Measurements from ENCODE around the gene AKR1C4. TPM values are rescaled to one million over a fixed set of nuclear protein-coding genes. Genes with fewer than 3 reads are reported as not detected.
A peak's percentile ranks its signal among the peaks of the same experiment; 100 is the strongest.
"Not testable (repeated sequence)": the region's sequence is repeated elsewhere in the genome, so short reads cannot be mapped to it uniquely, and the experiment has no call there.

AKR1C4 gene
- total RNA-seq, 1 experiment from 2014 or later, result not detected

DNA sequence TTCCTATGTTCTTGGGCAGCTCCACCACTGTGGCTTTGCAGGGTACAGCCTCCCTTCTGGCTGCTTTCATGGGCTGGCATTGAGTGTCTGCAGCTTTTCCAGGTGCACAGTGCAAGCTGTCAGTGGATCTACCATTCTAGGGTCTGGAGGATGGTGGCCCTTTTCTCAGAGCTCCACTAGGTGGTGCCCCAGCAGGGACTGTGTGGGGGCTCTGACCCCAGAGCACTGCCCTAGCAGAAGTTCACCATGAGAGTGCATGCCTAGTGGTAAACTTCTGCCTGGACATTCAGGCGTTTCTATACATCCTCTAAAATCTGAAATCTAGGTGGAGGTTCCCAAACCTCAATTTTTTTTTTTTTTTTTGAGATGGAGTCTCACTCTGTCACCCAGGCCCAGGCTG lies 13.6 kb downstream of the AKR1C4 start:
- not testable (repeated sequence) for H2BK5ac ChIP-seq (ENCODE audit: insufficient read length, low read length); H3K4me2 ChIP-seq (ENCODE audit: insufficient read depth, insufficient read length, low read length); H2BK15ac ChIP-seq (ENCODE audit: low read depth, low read length); H3K79me2 ChIP-seq (ENCODE audit: insufficient read depth, low read length); H3K23ac ChIP-seq (ENCODE audit: insufficient read length, low read depth, low read length); H4K91ac ChIP-seq (ENCODE audit: insufficient read length, low read depth, low read length); H2BK12ac ChIP-seq (ENCODE audit: insufficient read length, low read depth, low read length); H3K4me3 Mint-ChIP-seq; H3T11ph ChIP-seq (ENCODE audit: low read length); H3K27me3 Mint-ChIP-seq (ENCODE audit: low read depth); H3K4me1 Mint-ChIP-seq; H3K18ac ChIP-seq (ENCODE audit: insufficient read length, low read depth, low read length); H3K27ac ChIP-seq (ENCODE audit: insufficient read length, low read depth, low read length); H3K23me2 ChIP-seq (ENCODE audit: insufficient read length, low read depth, low read length, poor library complexity, severe bottlenecking); H4K5ac ChIP-seq (ENCODE audit: insufficient read length, low read depth, low read length); H3K56ac ChIP-seq (ENCODE audit: insufficient read length, low read depth, low read length); H3K79me1 ChIP-seq (ENCODE audit: insufficient read depth, low read depth, low read length, poor library complexity, severe bottlenecking); H3K4me1 ChIP-seq (ENCODE audit: insufficient read depth, low read length); H4K8ac ChIP-seq (replicated peaks; ENCODE audit: insufficient read length, low read depth, low read length); H4K20me1 ChIP-seq (ENCODE audit: control insufficient read depth, insufficient read depth, insufficient read length); H2BK120ac ChIP-seq (ENCODE audit: low read depth, low read length, poor library complexity, severe bottlenecking); H3K14ac ChIP-seq (ENCODE audit: insufficient read depth, low read length); H3K9ac ChIP-seq (ENCODE audit: extremely low read depth, insufficient read length, low read length); H2AFZ ChIP-seq (ENCODE audit: low read length); H3K27me3 ChIP-seq (ENCODE audit: insufficient read depth, low read length); H3K27ac Mint-ChIP-seq; DNase-seq; H3K36me3 Mint-ChIP-seq (ENCODE audit: insufficient read depth in 1 of 3, low read depth in 3 of 3); H3K4ac ChIP-seq (ENCODE audit: low read depth, low read length); H2BK20ac ChIP-seq (ENCODE audit: low read depth, low read length, poor library complexity, severe bottlenecking); H2AK5ac ChIP-seq (ENCODE audit: insufficient read length, low read length); H3K9me3 ChIP-seq (ENCODE audit: control insufficient read depth, low read depth, low read length)
- no CpG with 5 or more reads among the region's 1 CpG for WGBS (ENCODE audit: extremely low coverage, insufficient read length, low lambda C conversion rate)
- peak; percentile 35; the same call in 2 of the 3 replicates for TF ChIP-seq CTCF (conservative IDR thresholded peaks at IDR 0.05)
- peaks cover 49 to 64% of the 10 kb centered on the region in 2 experiments for H3K9me3 Mint-ChIP-seq

Measured in H9 (cell line).